GM19043 (cell line): ENCODE results near the gene ANKRD52.
A peak's percentile ranks its signal among the peaks of the same experiment; 100 is the strongest.
"Not testable (repeated sequence)": the region's sequence is repeated elsewhere in the genome, so short reads cannot be mapped to it uniquely, and the experiment has no call there.

Experiments
- ATAC-seq: cut with Tn5 transposase; IDR thresholded peaks from one replicate; pipeline ENCODE4 v1.9.1; 2021; ENCODE audit warnings: low read depth; ENCODE audit not compliant: unreplicated experiment

Gene ANKRD52

DNA sequence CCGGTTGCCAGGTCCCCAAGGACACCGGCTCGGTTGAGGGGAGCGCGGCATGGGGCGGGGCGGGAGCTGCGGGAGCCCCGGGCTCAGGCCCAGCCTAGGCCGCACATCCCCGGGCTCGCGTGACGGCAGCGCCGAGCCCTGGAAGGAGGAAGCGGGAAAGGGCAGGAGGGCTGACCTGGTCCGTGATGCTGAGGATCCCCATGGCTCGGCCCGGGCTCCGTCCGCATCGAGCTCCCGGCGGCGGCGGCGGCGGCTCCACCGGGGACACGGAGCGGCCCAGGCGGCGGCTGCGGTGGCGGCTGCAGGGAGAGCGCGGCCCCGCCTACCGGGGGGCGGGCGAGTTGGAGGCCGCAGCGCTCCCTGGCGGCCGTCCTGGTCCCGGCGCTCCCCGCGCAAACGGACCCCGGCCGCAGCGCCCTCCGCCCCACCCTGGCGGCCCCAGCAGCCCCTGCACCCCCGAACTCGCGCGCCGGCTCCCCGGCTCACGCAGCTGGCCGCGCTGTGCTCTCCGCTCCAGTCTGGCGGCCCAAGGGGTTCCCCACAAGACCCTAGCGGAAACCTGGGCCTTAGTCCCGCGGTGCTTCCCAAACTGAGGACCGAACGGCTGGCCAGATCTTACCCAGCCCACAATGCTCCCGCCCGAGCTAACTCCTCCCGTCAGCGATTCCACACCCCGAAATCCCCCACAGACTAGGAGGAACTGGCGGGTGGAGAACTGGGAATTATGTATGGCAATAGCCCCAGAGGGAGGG lies at the start of gene ANKRD52:
ANKRD52 (minus strand) TSS at position 317 of the 752 bp plus-strand sequence; CDS start at position 202, 115 bp downstream.
- peak; percentile 89 for ATAC-seq

DNA sequence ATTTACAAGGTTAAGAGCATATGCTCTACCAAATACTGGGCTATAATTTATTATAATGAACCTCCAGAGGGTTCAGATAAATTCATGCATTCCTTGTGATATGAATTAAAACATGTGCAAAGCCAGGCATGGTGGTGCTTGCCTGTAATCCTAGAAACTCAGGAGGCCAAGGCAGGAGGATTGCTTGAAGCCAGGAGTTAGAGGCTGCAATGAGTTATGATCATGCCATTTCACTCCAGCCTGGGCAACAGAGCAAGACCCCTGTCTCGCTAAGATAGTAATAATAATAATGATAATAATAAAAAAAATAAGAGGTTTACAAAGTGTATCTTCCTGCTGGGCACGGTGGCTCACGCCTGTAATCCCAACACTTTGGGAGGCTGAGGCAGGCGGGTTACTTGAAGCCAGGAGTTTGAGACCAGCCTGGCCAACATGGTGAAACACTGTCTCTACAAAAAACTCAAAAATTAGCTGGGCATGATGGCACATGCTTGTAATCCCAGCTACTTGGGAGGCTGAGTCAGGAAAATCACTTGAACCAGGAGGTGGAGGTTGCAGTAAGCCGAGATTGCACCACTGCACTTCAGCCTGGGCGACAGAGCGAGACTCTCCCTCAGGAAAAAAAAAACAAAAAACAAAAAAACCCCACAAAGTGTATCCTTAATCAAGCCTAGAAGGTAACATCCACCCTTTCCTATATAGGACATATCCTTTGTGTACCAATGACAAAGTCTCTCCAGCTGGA lies 49.2 kb upstream of the ANKRD52 start:
- ATAC-seq = no peak

DNA sequence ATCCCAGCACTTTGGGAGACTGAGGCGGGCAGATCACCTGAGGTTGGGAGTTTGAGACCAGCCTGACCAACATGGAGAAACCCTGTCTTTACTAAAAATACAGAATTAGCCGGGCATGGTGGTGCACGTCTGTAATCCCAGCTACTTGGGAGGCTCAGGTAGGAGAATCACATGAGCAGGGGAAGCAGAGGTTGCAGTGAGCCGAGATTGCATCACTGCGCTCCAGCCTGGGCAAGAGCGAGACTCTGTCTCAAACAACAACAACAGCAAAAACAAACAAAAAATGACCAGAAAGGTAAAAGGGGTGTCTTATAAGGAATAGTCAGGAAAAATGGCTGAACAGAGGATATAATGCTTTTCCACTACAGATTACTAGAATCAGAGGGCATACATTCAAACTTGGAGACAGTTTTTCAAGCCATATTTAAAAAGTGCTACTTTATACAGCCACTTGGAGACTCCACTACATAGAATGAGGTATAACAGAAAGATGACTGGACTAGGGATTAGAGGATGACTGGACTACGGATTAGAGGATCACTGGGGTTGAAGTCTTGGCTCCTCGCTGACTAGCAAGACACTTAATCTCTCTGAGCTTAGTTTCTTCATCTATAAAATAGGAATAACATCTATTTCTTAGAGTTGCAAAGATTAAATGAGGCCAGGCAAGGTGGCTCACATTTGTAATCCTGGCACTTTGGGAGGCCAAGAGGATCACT lies 46.8 kb upstream of the ANKRD52 start:
- ATAC-seq = no peak

DNA sequence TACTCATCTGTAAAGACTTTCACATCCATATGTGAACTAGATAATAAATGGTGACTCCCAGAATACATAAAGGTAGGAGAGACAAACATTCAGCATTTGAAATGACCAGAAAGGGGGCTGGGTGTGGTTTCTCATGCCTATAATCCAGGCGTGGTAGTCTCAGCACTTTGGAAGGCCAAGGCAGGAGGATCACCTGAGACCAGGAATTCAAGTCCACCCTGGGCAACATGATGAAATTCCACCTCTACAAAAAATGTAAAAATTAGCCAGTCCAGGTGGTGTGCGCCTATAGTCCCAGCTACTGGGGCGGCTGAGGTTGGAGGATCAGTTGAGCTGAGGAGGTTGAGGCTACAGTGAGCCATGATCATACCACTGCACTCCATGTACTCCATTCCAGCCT lies 46.1 kb upstream of the ANKRD52 start:
- no peak for ATAC-seq

DNA sequence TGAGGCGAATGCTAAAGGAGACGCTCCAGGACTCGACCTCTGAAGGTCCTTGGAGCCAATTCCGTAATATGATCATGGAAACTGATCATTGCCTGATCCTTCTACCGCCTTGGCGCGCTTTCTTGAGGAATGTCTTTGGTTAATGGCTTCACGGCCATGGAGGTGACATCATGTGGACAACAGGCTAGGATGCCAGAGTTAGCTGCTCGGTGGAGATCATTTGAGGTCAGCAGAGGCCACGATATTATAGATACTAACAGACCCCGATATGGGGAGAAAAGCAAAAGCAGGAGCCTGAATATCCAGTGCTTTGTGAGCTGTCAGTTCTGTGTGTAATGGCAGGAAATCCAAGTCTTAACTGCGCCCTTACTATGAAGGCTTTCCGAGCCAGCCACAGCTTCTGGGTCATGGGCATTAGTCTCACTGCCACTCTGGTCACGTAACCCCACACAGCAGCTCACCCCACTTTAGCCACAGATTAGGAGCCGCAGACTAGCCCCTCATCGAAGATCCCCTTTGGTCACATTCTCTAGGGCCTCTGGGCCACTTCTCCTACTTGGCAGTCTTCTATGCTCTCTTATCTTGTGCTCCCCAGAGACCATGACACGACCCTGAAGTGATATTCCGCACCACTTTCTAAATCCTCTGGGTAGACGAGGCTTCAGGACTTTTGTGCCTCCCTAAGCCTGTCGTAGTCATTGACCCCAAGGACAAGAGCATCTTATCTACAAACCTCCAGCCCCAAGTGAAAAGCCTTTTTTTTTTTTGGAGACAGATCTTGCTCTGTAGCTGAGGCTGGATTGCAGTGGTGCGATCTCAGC lies 42.7 kb upstream of the ANKRD52 start:
- ATAC-seq = no peak

DNA sequence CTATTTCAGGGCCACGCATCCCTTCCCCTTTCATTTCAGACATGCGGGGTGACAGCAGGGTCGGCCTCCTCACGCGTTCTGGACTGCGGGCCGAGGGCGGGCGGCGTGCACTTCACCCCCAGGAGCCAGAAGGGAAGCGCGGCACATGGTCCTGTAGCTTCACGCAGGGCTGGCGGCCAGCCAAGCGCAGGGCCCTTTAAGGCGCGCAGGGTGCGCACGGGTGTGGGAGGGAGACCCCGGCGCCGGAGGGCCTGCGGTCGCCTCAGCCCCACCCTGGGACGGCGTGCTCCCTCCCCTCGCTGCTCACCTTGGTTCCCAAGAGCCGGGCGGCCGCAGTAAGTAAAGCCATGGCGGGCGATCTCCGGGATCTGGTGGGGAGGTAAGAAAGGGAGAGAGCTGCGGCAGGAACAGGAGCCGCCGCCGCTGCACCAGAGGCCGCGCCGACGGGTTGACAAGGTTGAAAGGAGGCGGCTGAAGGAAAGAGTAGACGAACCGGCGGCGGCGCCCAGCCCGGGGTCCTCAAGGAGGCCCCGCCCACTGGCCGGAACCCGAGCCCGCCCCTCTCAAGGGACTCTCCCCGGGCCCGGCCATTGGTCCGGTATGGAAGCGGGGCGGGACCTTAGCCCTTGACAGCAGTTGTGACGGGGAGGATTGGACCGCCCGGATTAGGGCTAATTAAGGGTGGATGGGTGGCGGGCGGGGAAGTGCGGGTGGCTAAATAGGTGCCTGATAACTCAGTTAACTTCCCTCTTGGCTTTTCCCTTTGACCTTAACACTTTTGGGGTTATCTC lies 41.9 kb upstream of the ANKRD52 start, which contains the start of gene CS:
CS (minus strand) TSS at position 478 of the 791 bp plus-strand sequence; CDS start at position 349, 129 bp downstream.
- ATAC-seq = peak; percentile 95

DNA sequence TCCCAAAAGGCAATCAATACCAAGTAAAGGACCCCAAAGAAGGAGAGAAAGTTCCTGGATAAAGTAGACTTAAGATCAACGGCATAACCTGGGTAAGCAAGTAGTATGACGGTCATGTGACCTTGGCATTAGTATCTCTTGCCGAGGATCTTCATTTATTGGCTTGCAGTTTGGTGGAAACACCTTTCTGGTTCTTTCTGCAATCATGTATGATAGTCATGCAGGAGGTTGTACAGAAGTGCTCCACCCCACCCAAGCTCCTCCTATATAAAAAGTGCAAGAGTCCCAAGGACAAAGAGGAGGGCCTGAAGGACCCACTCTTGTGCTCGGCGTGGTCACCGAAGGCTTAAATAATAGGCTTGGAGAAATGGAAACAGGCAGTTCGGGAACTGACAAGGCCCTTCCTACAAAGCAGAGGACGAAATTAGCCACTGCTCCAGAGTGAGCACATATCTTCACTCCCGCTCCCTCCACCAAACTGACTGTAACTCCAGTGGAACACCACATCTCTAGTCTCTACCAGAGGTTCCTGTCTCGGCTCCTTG lies 41.2 kb upstream of the ANKRD52 start:
- ATAC-seq = no peak

DNA sequence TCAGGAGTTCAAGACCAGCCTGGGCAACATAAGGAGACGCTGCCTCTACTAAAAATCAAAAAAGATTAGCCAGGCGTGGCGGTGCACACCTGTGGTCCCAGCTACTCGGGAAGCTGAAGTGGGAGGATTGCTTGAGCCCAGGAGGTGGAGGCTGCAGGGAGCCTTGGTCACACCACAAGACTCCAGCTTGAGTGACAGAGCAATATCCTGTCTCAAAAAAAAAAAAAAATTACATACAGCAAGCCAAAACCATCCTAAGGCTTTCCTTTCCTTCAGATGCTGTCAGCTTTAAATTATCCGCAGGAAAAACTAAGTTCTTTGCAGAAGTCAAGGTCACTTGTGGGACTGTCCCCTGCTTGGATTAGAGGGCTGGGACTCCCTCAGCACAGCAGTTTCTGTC lies 40.6 kb upstream of the ANKRD52 start:
- no peak for ATAC-seq

DNA sequence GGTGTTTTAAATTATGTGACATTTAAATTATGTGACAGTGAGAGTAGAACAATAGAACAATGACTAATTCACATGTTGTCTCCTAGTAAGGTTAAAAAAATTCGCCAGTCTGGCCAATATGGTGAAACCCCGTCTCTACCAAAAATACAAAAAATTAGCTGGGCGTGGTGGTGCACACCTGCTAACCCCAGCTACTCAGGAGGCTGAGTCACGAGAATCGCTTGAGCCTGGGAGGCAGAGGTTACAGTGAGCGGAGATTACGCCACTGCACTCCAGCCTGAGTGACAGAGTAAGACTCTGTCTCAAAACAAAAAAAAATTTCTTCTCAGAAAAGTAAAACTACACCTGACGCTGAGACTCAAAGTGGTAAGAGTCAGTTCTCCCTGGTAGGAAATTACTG lies 39.2 kb upstream of the ANKRD52 start:
- no peak for ATAC-seq

DNA sequence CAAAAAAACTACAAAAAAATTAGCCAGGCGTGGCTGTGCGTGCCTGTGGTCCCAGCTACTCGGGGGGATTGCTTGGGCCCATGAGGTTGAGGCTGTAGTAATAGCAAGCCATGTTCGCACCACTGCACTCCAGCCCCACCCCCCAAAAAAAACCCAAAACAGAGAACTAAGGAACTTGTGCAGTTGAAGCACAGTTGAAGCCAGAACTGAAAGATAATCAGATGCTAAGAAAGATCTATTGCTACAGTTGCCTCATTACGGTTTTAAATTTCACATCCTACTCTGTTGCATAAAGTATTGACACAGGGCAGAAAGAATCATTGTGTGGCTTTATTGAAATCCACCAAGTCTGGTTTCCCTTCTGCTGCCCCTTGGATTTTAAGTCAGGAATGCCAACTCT lies 38.1 kb upstream of the ANKRD52 start:
- ATAC-seq = no peak

DNA sequence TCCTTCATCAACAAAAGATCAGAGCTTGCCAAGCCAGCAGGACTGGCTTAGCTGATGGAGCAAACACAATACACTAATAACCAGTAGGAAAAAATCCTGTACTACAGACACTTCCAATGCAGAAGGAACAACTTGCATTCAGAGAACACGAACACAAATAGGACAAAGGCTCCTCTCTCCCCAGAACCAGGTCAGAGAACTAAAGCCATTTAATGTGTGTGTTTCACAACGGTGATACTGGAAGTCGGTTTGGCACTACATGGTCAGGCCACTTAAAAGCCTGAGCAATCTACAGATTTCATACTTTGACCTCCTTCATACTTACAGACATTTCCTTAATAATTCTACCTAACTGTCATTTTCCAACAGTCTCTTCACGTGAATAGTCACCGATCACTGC lies 35.6 kb upstream of the ANKRD52 start:
- no peak for ATAC-seq

DNA sequence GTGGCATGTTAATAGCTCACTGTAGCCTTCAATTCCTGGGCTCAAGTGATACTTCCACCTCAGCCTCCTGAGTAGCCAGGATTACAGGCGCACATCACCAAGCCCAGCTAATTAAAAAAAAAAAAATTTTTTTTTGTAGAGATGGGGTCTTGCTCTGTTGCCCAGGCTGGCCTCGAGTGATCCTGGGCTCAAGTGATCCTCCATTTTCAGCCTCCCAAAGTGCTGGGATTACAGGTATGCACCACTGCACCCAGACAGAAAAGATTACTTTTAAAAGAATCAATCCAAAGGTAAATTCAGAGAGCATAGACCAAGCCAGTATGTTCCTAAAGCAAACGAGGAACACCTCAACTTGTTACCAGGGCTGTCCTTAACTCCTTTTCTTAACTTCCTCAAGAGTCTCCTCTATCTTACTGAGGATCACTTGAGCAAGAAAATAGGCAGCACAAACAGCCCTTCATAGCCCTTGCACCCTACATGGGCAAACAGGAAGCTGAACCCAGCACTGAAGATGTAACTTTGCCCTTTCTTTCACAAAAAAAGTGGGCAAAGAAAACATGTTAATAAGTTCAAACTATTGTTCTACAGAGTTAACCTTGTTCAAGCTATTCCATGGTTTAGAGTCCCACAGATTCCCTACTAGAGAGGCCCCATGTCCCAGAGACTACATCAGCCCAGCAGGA lies 30.7 kb upstream of the ANKRD52 start:
- no peak for ATAC-seq

DNA sequence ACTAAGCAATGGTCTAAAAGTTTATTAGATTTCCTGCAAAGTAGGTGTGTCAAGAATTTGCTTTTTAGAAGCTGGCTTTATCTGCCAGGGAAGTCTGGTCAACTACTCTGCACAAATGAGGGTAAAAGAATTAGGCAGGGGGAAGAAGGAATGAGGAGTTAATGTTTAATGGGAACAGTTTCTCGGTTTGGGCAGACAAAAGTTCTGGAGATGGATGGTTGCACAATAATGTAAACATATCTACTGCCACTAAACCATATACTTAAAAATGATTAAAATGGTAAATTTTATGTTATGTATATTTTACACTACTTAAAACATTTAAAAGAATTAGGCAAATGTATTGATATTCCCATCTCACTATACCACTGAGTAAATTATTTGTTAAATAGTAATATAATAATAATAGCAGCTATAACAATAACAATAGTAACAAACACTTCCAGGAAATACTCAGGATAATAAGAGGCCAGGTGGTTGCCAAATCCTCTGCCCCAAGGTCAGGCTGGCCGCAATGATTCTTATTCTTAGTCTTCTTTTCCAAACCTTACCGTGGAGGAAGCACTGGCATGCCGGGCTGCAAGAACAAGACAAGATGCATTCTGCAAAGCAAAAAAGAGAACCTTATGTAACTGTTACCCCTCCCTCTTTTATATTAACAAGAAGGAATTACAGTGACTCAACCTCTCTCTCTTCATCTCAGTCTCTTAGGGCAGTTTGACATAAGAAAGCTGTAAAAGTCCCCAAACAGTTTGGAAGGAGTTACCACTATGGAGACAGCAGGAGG lies 28.1 kb upstream of the ANKRD52 start:
- no peak for ATAC-seq

DNA sequence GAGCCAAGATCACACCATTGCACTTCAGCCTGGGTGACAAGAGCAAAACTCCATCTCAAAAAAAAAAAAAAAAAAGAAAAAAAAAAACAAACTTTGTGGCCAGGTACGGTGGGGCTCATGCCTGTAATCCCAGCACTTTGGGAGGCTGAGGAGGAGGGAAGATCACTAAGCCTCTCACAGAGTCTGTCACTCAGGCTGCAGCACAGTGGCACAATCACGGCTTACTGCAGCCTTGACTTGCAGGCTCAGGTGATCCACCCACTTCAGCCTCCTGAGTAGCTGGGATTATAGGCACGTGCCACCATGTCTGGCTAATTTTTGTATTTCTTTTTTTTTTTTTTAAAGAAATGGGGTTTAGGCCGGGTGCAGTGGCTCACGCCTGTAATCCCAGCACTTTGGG lies 26.1 kb upstream of the ANKRD52 start:
- not testable (repeated sequence) for ATAC-seq

DNA sequence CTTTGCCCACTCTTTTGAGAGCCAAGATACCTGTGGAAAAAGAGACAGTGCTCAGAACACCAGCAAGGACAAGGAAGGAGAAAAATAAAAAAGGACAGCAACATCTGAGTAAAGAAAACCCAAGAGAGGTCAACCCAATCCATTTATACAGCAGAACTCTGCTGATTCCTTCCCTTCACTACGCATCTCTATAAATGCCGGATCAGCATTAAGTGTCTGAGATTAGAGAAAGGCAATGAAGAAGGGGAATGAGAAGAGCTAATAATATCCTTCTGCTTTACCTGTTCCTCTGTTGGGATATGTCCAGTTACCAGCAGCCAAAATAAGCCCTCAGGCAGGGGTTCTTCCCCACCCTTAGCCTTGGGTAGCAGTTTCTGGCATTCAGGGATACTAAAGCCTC lies 24.4 kb upstream of the ANKRD52 start:
- ATAC-seq = no peak

DNA sequence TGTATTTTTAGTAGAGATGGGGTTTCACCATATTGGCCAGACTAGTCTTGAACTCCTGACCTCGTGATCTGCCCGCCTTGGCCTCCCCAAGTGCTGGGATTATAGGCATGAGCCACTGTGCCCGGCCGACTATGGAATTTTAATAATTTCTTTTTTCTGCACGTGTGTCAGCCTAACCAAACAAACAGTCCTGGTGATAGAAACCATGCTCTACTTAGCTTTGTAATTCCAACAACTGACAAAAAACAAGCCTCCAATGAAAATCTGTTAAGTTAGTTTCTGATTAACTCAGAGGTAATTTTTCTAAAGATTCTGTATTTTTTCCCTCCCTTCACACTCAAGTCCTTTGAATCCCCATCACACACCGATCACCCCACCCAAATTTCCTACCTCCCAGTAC lies 23.8 kb upstream of the ANKRD52 start:
- no peak for ATAC-seq

DNA sequence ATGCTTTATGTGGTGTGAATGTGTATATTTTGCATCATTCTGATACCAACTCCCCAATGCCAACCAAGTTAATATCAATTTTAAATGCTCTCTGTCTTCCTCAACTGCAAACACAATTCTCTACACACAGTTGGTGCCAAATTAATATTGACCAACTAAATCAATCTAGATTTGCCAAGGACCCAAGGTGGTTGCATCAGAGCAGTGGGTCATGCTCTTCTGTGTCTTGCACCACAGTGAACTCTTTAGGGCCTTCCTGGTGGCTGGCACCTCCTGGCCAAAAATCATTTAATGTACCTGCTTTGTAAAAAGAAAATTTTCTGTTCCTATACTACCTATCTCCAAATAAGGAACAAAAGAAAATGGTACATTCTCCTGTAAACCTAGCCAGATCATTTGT lies 22.7 kb upstream of the ANKRD52 start:
- ATAC-seq = no peak

DNA sequence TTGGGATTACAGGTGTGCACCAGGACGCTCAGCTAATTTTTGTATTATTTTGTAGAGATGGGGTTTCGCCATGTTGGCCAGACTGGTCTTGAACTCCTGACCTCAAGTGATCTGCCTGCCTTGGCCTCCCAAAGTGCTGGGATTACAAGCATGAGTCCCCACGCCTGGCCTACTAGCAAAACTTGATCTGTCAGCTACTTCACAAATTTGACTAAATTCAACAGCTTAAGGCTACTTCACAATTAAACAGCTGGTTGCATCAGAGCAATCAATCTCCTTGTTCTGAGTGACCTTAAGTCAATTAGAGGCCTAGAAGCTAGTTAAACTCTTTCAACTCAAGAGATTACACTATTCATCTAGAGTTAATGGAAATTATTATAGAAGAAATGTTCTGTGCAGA lies 20.7 kb upstream of the ANKRD52 start:
- ATAC-seq = no peak
